PC-3 (cell line): ENCODE results near the gene TNS3. TPM values are rescaled to one million over a fixed set of nuclear protein-coding genes. Genes with fewer than 3 reads are reported as not detected.

Source experiments
- ATAC-seq: fragments of 200-7000 bp; cut with Tn5 transposase; 2 replicates; pipeline ENCODE4 v1.9.1; 2020; ENCODE audit warnings: mild to moderate bottlenecking, moderate library complexity
- BruUV-seq: library from RNA; stranded (reverse); fragments of 400-500 nt; replicated peaks from 2 replicates; lab custom pipeline; 2021; lab: Mats Ljungman, UMichigan
- CTCF ChIA-PET: fragments of 300-600 bp; sonication (Branson Sonifier 250); formaldehyde crosslinking; loops from one replicate; lab custom pipeline; 2022; ENCODE audit warnings: antibody characterized with exemption; lab: Charles Lee
- POLR2A ChIA-PET: fragments of 300-600 bp; sonication (Branson Sonifier 250); formaldehyde crosslinking; loops from one replicate; lab custom pipeline; 2022; ENCODE audit warnings: antibody characterized with exemption; ENCODE audit not compliant: unreplicated experiment; lab: Charles Lee
- DNase-seq: peaks from one replicate; pipeline ENCODE4 v3.0.0-alpha.2; 2015
- H2AFZ ChIP-seq: fragments of 300-600 bp; sonication (generic); 2 replicates; pipeline ENCODE4 v1.6.0; 2016; ENCODE audit warnings: antibody characterized with exemption, low read length
- H3F3A ChIP-seq: fragments of 300-600 bp; sonication (generic); one replicate; pipeline ENCODE4 v1.6.0; 2017; ENCODE audit warnings: antibody characterized with exemption, low read length, control low read depth, mild to moderate bottlenecking; ENCODE audit not compliant: unreplicated experiment
- H3K27ac ChIP-seq: fragments of 300-600 bp; sonication (generic); 2 replicates; pipeline ENCODE4 v1.5.1; 2016; ENCODE audit warnings: mild to moderate bottlenecking, low read length
- H3K27me3 ChIP-seq: fragments of 300-600 bp; sonication (generic); 2 replicates; pipeline ENCODE4 v1.6.1; 2016; ENCODE audit warnings: low read length, mixed read lengths
- H3K36me3 ChIP-seq: fragments of 300-600 bp; sonication (generic); 2 replicates; pipeline ENCODE4 v1.6.1; 2016; ENCODE audit warnings: low read depth, mixed run types, low read length, mixed read lengths
- H3K4me1 ChIP-seq: fragments of 300-600 bp; sonication (generic); 2 replicates; pipeline ENCODE4 v1.5.1; 2016; ENCODE audit warnings: low read length; ENCODE audit not compliant: insufficient read depth
- H3K4me2 ChIP-seq: fragments of 300-600 bp; sonication (generic); 2 replicates; pipeline ENCODE4 v1.6.0; 2016; ENCODE audit warnings: low read length
- H3K4me3 ChIP-seq: fragments of 300-600 bp; sonication (generic); 2 replicates; pipeline ENCODE4 v1.5.1; 2016; ENCODE audit warnings: mild to moderate bottlenecking, low read length, mixed read lengths
- H3K79me2 ChIP-seq: fragments of 300-600 bp; sonication (generic); 2 replicates; pipeline ENCODE4 v1.6.1; 2017; ENCODE audit warnings: low read length, mixed read lengths
- H3K9ac ChIP-seq: fragments of 300-600 bp; sonication (generic); 2 replicates; pipeline ENCODE4 v1.6.0; 2016; ENCODE audit warnings: mild to moderate bottlenecking, low read length
- H3K9me2 ChIP-seq: fragments of 300-600 bp; sonication (generic); replicated peaks from 2 replicates; pipeline ENCODE4 v1.6.1; 2016; ENCODE audit warnings: mixed run types, low read length, mixed read lengths
- H3K9me3 ChIP-seq: fragments of 300-600 bp; sonication (generic); 2 replicates; pipeline ENCODE4 v1.6.1; 2016; ENCODE audit warnings: low read length, mixed read lengths
- H4K20me1 ChIP-seq: fragments of 300-600 bp; sonication (generic); 2 replicates; pipeline ENCODE4 v1.6.1; 2016; ENCODE audit warnings: low read length, mixed read lengths
- EZH2 ChIP-seq: fragments of 300-600 bp; sonication (generic); IDR thresholded peaks from one replicate; pipeline ENCODE4 v1.6.1; 2017; ENCODE audit warnings: antibody characterized with exemption, mild to moderate bottlenecking, low read length; ENCODE audit not compliant: unreplicated experiment
- EZH2phosphoT487 ChIP-seq: fragments of 300-600 bp; sonication (generic); IDR thresholded peaks from 2 replicates; pipeline ENCODE4 v1.6.1; 2018; ENCODE audit warnings: mild to moderate bottlenecking, antibody characterized with exemption, low read length, borderline replicate concordance
- intact Hi-C: fragments of 100-400 bp; cut with micrococcal nuclease; formaldehyde crosslinking; loops from 2 replicates; pipeline ENCODE4 v1.9.0; 2023
- total RNA-seq: library from RNA; depleted of rRNA; stranded (reverse); fragments of >200 nt; gene quantifications from 2 replicates; pipeline ENCODE4 v1.2.3, GENCODE V29; 2014
- TF ChIP-seq, protein P1 (sequence below): fragments of 300-600 bp; sonication (generic); conservative IDR thresholded peaks from 2 replicates; pipeline ENCODE4 v1.5.1; 2017; ENCODE audit warnings: antibody characterized with exemption, low read depth, mild to moderate bottlenecking, low read length

The TNS3 gene
- total RNA-seq, 1 experiment from 2014 or later: 72.3 TPM

DNA sequence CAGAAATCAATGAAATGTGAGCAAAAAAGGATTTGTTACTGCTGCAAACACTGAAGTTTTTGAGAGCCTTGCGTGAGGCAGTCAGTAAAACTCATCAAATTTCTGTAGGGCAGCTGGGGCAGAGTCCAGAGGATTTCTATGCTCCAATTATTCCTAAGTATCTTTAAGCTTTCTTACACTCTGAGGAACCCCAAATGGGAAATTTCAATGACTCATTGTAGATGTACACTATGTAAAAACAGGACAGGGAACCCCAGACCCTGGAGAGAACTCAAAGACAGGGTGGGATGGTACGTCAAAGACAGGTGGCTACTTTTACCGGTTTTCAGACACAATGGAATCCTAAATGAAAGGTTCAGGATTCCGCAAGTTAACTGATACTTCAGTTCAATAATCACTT, 120.2 kb downstream of the TNS3 start:
- no peak overlapping the region for H3K27ac ChIP-seq
- no peak overlapping the region for H2AFZ ChIP-seq
- no peaks in the 10 kb centered on the region for H3K9me2 ChIP-seq
- H3F3A ChIP-seq: no peaks in the 10 kb centered on the region
- BruUV-seq: no TSS peak
- ATAC-seq: no peak
- H3K79me2 ChIP-seq: peaks cover 68% of the 10 kb centered on the region
- no peaks in the 10 kb centered on the region for H3K27me3 ChIP-seq
- 0 out of 2 replicates have a peak, but pooled peaks cover 12% of the 10 kb centered on the region for H3K4me1 ChIP-seq
- POLR2A ChIA-PET: no interaction called here
- H4K20me1 ChIP-seq: no peaks in the 10 kb centered on the region
- no peaks in the 10 kb centered on the region for H3K9me3 ChIP-seq
- H3K4me3 ChIP-seq: no peak overlapping the region
- TF ChIP-seq, protein P1, sequence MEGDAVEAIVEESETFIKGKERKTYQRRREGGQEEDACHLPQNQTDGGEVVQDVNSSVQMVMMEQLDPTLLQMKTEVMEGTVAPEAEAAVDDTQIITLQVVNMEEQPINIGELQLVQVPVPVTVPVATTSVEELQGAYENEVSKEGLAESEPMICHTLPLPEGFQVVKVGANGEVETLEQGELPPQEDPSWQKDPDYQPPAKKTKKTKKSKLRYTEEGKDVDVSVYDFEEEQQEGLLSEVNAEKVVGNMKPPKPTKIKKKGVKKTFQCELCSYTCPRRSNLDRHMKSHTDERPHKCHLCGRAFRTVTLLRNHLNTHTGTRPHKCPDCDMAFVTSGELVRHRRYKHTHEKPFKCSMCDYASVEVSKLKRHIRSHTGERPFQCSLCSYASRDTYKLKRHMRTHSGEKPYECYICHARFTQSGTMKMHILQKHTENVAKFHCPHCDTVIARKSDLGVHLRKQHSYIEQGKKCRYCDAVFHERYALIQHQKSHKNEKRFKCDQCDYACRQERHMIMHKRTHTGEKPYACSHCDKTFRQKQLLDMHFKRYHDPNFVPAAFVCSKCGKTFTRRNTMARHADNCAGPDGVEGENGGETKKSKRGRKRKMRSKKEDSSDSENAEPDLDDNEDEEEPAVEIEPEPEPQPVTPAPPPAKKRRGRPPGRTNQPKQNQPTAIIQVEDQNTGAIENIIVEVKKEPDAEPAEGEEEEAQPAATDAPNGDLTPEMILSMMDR: no peak
- TF ChIP-seq EZH2: no peak
- TF ChIP-seq EZH2phosphoT487: no peak
- no peak for DNase-seq
- CTCF ChIA-PET: no interaction called here
- H3K4me2 ChIP-seq: no peak overlapping the region
- H3K9ac ChIP-seq: no peak overlapping the region
- intact Hi-C loops: no loop called here
- no peaks in the 10 kb centered on the region for H3K36me3 ChIP-seq

DNA sequence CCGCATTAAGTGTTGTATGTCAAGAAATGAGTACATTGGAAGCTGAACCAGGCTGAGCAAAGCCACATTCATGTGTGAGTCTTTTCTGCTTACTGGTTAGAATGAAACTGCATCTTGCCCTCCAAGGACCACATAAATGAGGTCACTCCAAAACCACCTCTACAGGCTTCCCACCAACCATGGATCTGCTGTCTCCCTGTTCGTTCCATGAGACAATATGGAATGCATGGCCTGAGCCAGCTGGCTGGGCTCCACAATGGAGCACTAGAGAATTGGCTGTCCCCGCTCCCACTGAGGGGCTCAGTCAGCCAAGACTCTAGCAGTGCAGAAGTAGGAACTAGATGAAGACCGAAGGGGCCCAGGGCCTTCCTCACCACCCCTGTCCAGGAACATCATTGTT, 120.8 kb downstream of the TNS3 start:
- ATAC-seq (no peak), DNase-seq (no peak)
- Histone ChIP-seq H4K20me1 (no peaks in the 10 kb centered on the region), H3K4me1 (peaks cover 13% of the 10 kb centered on the region), H3K27me3 (no peaks in the 10 kb centered on the region), H3K9me3 (no peaks in the 10 kb centered on the region), H2AFZ (no peak overlapping the region), H3K9me2 (no peaks in the 10 kb centered on the region), H3K4me3 (no peak overlapping the region), H3K79me2 (peaks cover 69% of the 10 kb centered on the region), H3K9ac (no peak overlapping the region), H3K4me2 (no peak overlapping the region), H3K27ac (no peak overlapping the region), H3F3A (no peaks in the 10 kb centered on the region), H3K36me3 (no peaks in the 10 kb centered on the region)
- POLR2A ChIA-PET: no interaction called here
- no TSS peak for BruUV-seq
- CTCF ChIA-PET: no interaction called here
- intact Hi-C loops: no loop called here
- TF ChIP-seq, protein P1: no peak
- no peak for TF ChIP-seq EZH2
- no peak for TF ChIP-seq EZH2phosphoT487

DNA sequence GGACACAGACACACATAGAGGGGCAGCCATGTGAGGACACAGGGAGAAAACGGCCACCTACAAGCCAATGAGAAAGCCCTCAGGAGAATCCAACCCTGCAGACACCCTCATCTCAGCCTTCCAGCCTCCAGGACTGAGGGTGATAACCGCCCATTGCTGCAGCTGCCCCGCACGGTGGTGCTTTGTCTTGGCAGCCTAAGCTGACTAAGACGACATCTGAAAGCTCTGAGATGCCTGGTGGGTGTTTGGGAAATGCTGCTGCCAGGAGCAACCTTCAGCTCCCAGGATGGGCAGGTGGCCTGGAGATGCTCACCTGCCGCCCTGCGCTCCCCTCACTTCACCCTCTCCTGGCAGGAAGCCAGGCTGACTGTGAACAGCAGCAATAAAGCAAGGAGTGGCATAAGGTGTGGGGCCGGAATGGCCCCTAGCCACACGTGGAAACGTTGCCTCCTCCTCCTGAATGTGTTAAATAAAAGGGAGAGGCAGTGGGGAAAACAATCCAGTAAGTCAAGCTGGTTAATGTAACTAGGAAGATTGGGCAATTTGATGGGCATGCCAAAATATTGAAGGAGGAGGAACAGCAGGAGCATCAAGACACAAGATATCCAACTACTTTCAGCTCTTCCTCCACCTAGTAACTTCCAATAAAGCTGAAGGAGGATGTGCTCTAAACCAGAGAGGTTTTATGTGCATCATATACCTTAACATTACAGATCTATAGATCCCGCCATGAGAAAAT, 121.5 kb downstream of the TNS3 start:
- POLR2A ChIA-PET: no interaction called here

More for the DNA sequence above, 121.5 kb downstream of the TNS3 start:
- Histone ChIP-seq H2AFZ (no peak overlapping the region), H3K27me3 (no peaks in the 10 kb centered on the region), H3K9ac (no peak overlapping the region), H3K4me1 (peaks cover 20% of the 10 kb centered on the region), H3K9me3 (no peaks in the 10 kb centered on the region), H3K9me2 (no peaks in the 10 kb centered on the region), H4K20me1 (no peaks in the 10 kb centered on the region), H3K79me2 (peaks cover 74% of the 10 kb centered on the region), H3K36me3 (no peaks in the 10 kb centered on the region), H3K4me2 (no peak overlapping the region), H3K27ac (no peak overlapping the region), H3K4me3 (no peak overlapping the region), H3F3A (no peaks in the 10 kb centered on the region)
- DNase-seq (no peak), ATAC-seq (no peak)
- no TSS peak for BruUV-seq
- intact Hi-C loops: no loop called here
- TF ChIP-seq EZH2 (no peak), EZH2phosphoT487 (no peak)
- TF ChIP-seq, protein P1: no peak
- CTCF ChIA-PET: no interaction called here
